Ovary (tissue), 9 donors: ENCODE results near the gene ZNF33A. TPM values are rescaled to one million over a fixed set of nuclear protein-coding genes. Genes with fewer than 3 reads are reported as not detected.
"Not testable (repeated sequence)": the region's sequence is repeated elsewhere in the genome, so short reads cannot be mapped to it uniquely, and the experiment has no call there.

Experiments used
- DNase-seq, 5 donors: peaks; one replicate each; pipeline ENCODE4 v3.0.0-alpha.2; 2019 to 2020
- H3K27ac ChIP-seq, 2 donors: fragments of 200-600 bp; one replicate each; pipeline versions ENCODE4 v1.5.1 to v1.8.0; 2019 to 2022
- H3K27me3 ChIP-seq: fragments of 200-600 bp; one replicate; pipeline ENCODE4 v1.8.0; 2022
- H3K36me3 ChIP-seq: fragments of 200-600 bp; sonication (generic); one replicate; pipeline ENCODE4 v1.5.1; 2019
- H3K4me1 ChIP-seq: one replicate; pipeline ENCODE4 v1.8.1; 2013; ENCODE audit warnings: mild to moderate bottlenecking, moderate library complexity; ENCODE audit not compliant: insufficient read depth
- H3K4me3 ChIP-seq: fragments of 200-600 bp; sonication (generic); one replicate; pipeline ENCODE4 v1.5.1; 2017
- H3K9me3 ChIP-seq, 2 donors: fragments of 200-600 bp in 1 of 2; sonication (generic) in 1 of 2; one replicate each; pipeline versions ENCODE4 v1.5.1 to v1.8.1; 2013 to 2019; ENCODE audit warnings: mild to moderate bottlenecking in 1 of 2, moderate library complexity in 1 of 2
- CTCF ChIP-seq, 3 donors: fragments of 450-650 bp in 2 of 3; fragments of 200-600 bp in 1 of 3; IDR thresholded peaks; one replicate each; pipeline versions ENCODE4 v1.5.1 to v1.8.0; 2016 to 2022; ENCODE audit warnings: antibody characterized with exemption in 3 of 3, mild to moderate bottlenecking in 1 of 3
- EP300 ChIP-seq: sonication (generic); formaldehyde crosslinking; IDR thresholded peaks from one replicate; pipeline ENCODE4 v1.6.1; 2017; ENCODE audit warnings: antibody characterized with exemption
- POLR2A ChIP-seq: fragments of 450-650 bp; IDR thresholded peaks from one replicate; pipeline ENCODE4 v1.6.1; 2017; ENCODE audit warnings: antibody characterized with exemption, mild to moderate bottlenecking, moderate library complexity
- WGBS, 3 donors: extraction: QIAGEN DNeasy Blood & Tissue Kit in 1 of 3; methylation state at CpG; one replicate each; pipeline versions ENCODE4 v1.1.5 to v1.1.7; 2013 to 2017; 5-methylcytosine and 5-hydroxymethylcytosine counted together
- intact Hi-C, 4 donors: fragments of 100-400 bp; cut with DNase I; formaldehyde crosslinking; loops; one replicate each; pipeline versions ENCODE4 v1.11.0 to v1.15.1; 2022 to 2023
- polyA plus RNA-seq, 2 donors: library from polyadenylated mRNA; stranded (reverse); fragments of 200-250 nt in 1 of 2; fragments of 350-450 nt in 1 of 2; fragmentation: Illumina TruSeq in 1 of 2; extraction: RNeasy Lipid Tissue Mini Kit (QIAGEN cat#74804) in 1 of 2; gene quantifications; one replicate each; pipeline ENCODE4 v1.2.3, GENCODE V29; 2013 to 2014
- total RNA-seq, 7 donors: library from RNA; depleted of rRNA in 2 of 7; stranded (reverse); fragments of >200 nt in 2 of 7; fragmentation: NEBNext Ultra II Directional in 3 of 7; extraction: Animal tissue kit (Norgen Biotek cat#: 25700) in 3 of 7; gene quantifications; one replicate each; pipeline versions ENCODE4 v1.1.0 to v1.2.4, GENCODE V29; 2016 to 2023
- donor health status: DM: no; HTN: no; CAD: no; lungs with moderate emphysema.
- donor health status: DM: no; HTN: no; CAD: no.
- donor health status: Bipolar disorder and iron deficiency.
- donor health status: DM: yes; HTN: yes; CAD: no.
- donor health status: DM: no; HTN: no; CAD: no.
- donor health status: DM: yes; HTN: yes; CAD: no.

Gene ZNF33A
- total and polyA plus RNA-seq, 9 donors: 13.4 to 36.3 (median 28.0) TPM

GRCh38 chr10:38043516-38043915 lies 33.0 kb downstream of the ZNF33A start:
- Histone ChIP-seq H3K36me3 (no peaks in the 10 kb centered on the region), H3K27ac (no peak overlapping the region), H3K4me3 (no peak overlapping the region), H3K27me3 (no peaks in the 10 kb centered on the region), H3K4me1 (no peaks in the 10 kb centered on the region), H3K9me3 (no peaks in the 10 kb centered on the region)
- intact Hi-C loops: no loop called here
- WGBS, 3 donors: 92 to 98% (median 94%) methylated on average over 2 of the region's 2 CpGs
- TF ChIP-seq EP300 (no peak), POLR2A (no peak), CTCF (IDR thresholded peaks at IDR 0.05) (no peak)
- DNase-seq: no peak

GRCh38 chr10:38045129-38045528 lies 34.7 kb downstream of the ZNF33A start:
- Histone ChIP-seq H3K27ac (no peak overlapping the region), H3K9me3 (no peaks in the 10 kb centered on the region), H3K27me3 (no peaks in the 10 kb centered on the region), H3K4me1 (no peaks in the 10 kb centered on the region), H3K36me3 (no peaks in the 10 kb centered on the region), H3K4me3 (no peak overlapping the region)
- WGBS, 3 donors: 71 to 98% (median 72%) methylated on average over 2 of the region's 2 CpGs
- no peak for DNase-seq
- intact Hi-C loops: no loop called here
- TF ChIP-seq POLR2A (no peak), CTCF (IDR thresholded peaks at IDR 0.05) (no peak), EP300 (no peak)

GRCh38 chr10:38047666-38048065 lies 37.2 kb downstream of the ZNF33A start:
- Histone ChIP-seq H3K4me3 (no peak overlapping the region), H3K9me3 (no peaks in the 10 kb centered on the region), H3K4me1 (no peaks in the 10 kb centered on the region), H3K27me3 (no peaks in the 10 kb centered on the region), H3K36me3 (no peaks in the 10 kb centered on the region), H3K27ac (no peak overlapping the region)
- intact Hi-C loops: no loop called here
- no peak for DNase-seq
- WGBS, 3 donors: 88 to 97% (median 91%) methylated on average over 1 of the region's 1 CpG
- TF ChIP-seq EP300: no peak
- TF ChIP-seq CTCF (IDR thresholded peaks at IDR 0.05): no peak
- no peak for TF ChIP-seq POLR2A

GRCh38 chr10:38050212-38050611 lies 39.7 kb downstream of the ZNF33A start:
- TF ChIP-seq CTCF (IDR thresholded peaks at IDR 0.05): no peak
- TF ChIP-seq EP300: no peak
- H3K4me1 ChIP-seq: no peaks in the 10 kb centered on the region
- no peaks in the 10 kb centered on the region for H3K36me3 ChIP-seq
- no peak overlapping the region for H3K4me3 ChIP-seq
- WGBS, 3 donors: 98% methylated on average over 1 of the region's 1 CpG
- no peaks in the 10 kb centered on the region for H3K27me3 ChIP-seq
- H3K27ac ChIP-seq: no peak overlapping the region
- peaks cover 2 to 5% of the 10 kb centered on the region in 2 donors for H3K9me3 ChIP-seq
- intact Hi-C loops: no loop called here
- DNase-seq: no peak

- H3K27me3 ChIP-seq: no peaks in the 10 kb centered on the region
- H3K4me1 ChIP-seq: no peaks in the 10 kb centered on the region
- DNase-seq: no peak
- no peak for TF ChIP-seq POLR2A
- no peak for TF ChIP-seq CTCF (IDR thresholded peaks at IDR 0.05)
- no peak for TF ChIP-seq EP300
- no peaks in the 10 kb centered on the region for H3K36me3 ChIP-seq
- no peak overlapping the region for H3K4me3 ChIP-seq
- H3K27ac ChIP-seq: no peak overlapping the region
- H3K9me3 ChIP-seq: peaks cover 2 to 15% of the 10 kb centered on the region in 2 donors
- intact Hi-C loops: no loop called here
Observed at GRCh38 chr10:38054361-38054797, 43.9 kb downstream of the ZNF33A start.

GRCh38 chr10:38055274-38055894 lies 44.9 kb downstream of the ZNF33A start:
- 97 to 98% (median 98%) methylated on average over 5 of the region's 5 CpGs for WGBS, 3 donors
- peaks cover 2 to 15% of the 10 kb centered on the region in 2 donors for H3K9me3 ChIP-seq
- H3K4me3 ChIP-seq, H3K27ac ChIP-seq, H3K4me1 ChIP-seq, H3K27me3 ChIP-seq, DNase-seq, H3K36me3 ChIP-seq, intact Hi-C loops: not testable (repeated sequence)

- intact Hi-C loops, H3K4me1 ChIP-seq, H3K36me3 ChIP-seq, H3K4me3 ChIP-seq, H3K9me3 ChIP-seq, H3K27ac ChIP-seq, DNase-seq, H3K27me3 ChIP-seq: not testable (repeated sequence)
- 29 to 66% (median 59%) methylated on average over 1 of the region's 1 CpG for WGBS, 3 donors
Observed at GRCh38 chr10:38069663-38070062, 59.2 kb downstream of the ZNF33A start.
